Urothelium cell line (cell line): ENCODE measurements around the gene CAMK1D.

Experiments
- DNase-seq: peaks from one replicate; pipeline ENCODE4 v3.0.0; 2011; ENCODE audit warnings: low spot score, mixed read lengths
- FAIRE-seq: peaks from 2 replicates; lab custom pipeline; 2011; peaks lifted over from hg19 to GRCh38; lab: Jason Lieb, UNC

Gene CAMK1D

DNA sequence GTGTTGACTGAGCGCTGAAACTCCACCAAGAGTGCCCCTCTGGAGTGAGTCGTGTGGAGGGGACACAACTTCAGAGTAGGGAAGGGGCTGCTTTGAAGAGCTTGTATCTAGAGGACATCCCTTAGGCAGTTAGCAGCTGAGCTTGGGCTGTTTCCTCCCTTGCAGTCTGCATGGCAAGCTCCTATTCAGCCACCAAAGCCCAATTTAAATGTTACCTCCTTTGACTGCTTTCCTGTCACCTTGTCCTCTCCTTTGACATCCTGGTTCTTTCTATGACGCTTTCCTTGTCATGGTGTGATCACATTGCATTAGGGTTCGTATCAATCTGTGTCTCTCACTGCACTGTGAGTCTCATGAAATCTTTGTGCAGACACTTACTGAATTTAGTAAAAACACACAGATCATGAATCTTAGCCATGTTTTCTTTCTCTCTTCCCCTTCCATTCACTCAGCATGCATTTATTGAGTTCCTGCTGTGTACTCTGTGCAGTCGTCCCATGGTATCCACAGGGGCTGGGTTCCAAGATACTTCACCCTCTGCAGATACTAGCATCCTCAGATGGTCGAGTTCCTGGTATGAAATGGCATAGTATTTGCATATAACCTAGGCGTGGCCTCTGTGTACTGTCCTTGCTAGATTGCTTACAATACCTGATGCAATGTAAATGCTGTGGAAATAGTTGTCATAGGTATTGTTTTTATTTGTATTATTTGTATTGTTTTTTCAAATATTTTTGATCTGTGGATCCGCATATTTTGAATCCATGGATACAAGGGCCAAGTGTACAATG, 423.6 kb downstream of the CAMK1D start:
- FAIRE-seq (no peak), DNase-seq (no peak)

DNA sequence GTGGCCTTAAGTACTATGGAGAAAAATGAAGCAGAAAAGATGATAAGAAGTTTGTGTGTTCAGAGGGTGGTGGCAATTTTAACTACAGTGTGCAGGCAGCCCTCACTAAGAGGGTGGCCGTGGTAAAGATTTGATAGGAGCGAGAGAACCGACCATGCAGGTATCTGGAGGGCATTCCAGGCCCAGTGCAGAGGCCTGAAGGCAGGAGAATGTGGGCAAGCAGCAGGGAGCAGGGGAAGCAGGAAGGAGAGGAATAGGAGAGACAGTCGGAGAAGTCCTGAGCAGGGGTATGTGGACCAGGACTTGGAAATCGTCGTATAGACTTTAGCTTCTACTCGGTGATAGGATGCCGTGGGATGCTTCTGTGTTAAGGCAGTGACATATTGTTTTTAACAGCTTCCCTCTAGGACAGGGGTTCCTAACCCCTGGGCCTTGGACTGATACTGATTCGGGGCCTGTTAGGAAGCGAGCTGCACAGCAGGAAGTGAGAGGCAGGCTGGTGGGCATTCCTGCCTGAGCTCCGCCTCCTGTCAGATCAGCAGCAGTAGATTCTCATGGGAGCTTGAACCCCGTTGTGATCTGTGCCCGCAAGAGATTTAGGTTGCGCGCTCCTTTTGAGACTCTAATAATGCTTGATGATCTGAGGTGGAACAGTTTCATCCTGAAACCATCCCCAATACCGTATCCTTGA, 425.0 kb downstream of the CAMK1D start:
- DNase-seq (no peak), FAIRE-seq (no peak)

DNA sequence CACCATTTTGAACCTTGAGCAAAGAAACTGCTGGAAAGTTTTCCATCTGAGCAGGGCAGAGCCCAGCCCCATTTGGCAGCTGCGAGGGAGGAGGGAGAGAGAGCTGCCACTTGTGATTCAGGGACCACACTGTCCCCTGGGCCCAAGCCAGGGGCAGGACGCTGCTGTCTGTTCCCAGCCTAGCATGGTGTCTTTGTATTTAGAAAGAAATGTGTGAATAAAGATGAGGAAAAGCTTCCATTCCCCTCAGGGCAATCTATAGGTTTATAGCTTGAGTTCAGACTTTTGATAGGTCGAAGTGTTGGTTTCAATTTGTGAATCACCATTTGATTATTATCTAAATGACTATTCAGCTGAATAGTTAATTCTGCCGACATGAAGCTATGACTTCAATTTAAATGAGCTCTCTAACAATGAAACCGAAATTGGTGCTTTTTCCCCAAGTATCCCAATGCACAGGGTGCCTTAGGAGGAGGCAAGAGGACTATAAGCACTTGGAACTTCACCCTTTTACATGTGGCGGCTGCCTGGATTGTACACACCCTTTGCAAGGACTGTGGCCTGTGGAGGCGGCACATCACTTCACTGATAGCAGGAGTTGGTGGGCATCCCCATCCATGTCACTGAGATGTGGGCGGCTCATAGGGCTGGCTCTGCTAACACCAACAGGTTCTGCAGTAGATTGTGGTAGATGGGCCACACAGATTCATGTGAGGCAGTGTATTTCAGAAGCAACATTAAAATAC, 428.7 kb downstream of the CAMK1D start:
- DNase-seq: no peak
- no peak for FAIRE-seq

DNA sequence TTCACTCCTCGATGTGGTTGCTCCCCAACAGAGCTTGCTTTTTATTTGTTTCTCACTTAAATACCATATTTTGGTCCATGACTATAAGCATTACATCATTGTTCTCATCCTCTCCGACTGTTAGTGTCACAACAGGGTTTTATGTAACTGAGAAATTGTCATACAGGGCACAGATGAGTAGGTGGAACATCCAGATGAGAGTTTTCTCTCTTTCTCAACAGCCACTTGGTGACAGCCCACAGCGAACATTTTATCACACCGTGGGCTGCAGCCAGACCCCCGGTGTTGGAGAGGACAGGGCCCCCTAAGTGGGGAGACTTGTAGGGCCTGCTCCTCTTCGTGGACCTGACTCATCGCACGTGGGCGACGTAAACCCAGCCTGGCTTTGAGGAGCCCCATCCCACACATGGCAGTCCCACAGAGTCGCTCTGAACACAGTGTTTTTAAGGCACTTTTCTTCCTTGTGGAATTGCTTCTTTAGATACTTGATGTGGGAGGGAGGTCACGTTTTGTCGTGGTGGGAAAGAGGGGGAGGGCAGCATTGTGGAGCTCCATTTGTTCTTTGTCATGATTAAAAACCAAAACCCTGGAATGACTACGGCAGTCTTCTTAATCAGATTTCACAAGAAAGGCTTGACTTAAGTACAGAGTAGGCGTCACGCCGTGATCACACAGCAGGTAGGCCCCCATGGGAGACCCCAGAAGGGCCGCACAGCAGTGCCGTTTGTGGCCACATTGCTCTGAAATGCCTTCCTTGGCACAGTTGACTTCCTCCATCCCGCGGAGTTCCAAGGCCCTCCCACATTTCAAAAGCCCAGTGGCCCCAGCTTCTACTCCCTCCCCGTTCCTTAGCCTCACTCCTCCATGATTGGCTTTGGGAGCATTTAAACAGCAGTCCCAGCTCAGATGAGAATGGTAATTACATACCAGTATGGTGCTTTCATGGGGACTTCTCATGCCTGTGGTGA, 431.6 kb downstream of the CAMK1D start:
- FAIRE-seq (no peak), DNase-seq (no peak)

DNA sequence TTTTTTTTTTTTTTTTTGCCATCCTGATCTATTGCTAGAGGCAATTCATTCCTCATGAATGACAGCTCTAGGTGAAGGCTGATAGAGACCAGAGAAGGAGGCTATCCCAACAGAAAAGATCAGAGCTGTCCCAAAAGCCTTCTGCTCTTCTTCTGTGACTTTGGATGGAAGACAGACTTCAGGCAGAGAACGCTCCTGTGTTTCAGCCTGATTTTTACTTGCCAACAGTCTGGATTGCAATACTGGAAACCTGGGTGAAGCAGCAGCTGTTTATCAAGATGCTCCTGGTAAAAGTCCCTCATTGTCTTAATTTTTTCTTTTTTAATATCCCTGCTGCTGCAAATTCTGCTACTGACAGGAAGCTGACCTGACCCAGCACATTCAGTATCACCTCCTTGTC, 432.6 kb downstream of the CAMK1D start:
- no peak for FAIRE-seq

DNA sequence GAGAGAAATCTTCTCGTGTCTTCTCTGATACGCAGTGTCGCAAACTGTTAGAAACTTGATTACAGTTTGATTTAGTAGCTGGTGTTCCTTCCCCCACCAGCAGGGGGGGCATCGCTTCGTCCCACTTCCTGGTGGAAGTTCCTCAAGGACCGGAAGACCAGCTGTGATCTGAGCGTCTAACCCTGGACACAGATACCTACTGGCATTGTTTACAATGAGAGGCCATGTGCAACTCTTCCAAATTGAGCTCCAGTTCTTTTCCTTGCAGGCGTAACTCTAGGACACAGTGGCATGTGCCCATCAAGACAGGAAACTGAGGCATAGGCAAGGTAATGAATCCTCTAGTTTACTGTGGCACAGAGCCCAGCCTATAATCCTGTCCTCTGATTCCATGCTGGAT, 433.2 kb downstream of the CAMK1D start:
- peak; percentile 58 for DNase-seq
- peak; percentile 23 for FAIRE-seq

More for the DNA sequence above, 432.6 kb downstream of the CAMK1D start:
- no peak for DNase-seq

DNA sequence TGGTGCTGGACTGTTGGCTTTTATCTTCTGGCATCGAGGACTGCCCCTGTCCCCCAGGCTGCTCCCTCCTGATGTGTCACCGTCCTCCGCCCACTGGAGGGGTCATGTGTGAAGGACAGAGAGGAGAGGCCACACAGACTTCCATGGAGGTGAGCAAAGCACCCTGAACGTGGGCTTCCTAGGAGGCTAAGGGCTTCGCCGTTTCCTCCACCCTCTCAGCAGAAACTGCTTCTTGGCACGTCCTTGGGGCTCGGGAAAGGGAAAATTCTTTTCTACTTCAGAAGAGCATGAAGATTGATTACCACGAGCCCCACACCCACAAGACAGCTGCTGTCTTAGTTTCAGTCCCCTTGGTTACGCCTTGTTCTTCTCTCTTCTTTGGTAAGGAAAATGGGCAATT, 433.9 kb downstream of the CAMK1D start:
- DNase-seq (no peak), FAIRE-seq (no peak)

DNA sequence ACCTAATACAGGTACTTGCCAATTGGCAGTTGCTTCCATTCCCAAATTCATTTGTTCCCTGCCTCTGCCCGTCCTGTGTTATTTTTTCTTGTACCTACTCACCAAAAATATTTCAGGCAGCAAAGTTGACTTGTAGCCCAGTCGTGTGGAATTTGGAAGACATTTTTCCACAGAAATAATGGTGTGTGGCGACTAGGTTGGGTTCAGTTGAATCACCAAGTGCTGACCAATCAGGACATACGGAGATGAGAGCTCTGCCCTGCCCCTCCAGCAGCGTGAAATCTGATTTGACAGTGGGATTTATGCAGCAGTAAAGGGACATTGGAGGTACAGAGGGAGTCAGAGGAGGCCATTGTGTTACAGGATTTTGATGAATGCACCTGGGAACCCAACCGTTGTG, 435.3 kb downstream of the CAMK1D start:
- FAIRE-seq: no peak
- no peak for DNase-seq

DNA sequence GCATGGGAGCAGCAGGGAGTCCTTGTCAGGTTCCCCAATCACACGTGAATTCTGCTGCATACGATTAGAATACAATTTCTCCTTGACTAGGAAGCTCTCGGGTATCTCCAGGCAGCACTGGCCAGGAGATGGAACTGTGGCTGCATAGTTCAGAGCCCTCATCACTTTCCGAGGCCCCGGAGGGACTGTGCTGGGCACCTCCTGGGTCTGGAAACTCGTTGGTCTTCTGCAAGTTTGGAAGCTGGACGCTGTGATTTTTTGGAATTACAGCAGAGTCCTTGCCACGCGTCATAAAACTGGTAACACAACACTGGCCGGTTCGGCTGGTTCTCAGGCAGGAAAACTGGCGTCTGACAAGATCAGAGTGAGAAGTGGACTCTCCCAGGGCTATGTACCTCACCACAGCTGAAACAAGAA, 436.1 kb downstream of the CAMK1D start:
- FAIRE-seq: no peak
- no peak for DNase-seq

DNA sequence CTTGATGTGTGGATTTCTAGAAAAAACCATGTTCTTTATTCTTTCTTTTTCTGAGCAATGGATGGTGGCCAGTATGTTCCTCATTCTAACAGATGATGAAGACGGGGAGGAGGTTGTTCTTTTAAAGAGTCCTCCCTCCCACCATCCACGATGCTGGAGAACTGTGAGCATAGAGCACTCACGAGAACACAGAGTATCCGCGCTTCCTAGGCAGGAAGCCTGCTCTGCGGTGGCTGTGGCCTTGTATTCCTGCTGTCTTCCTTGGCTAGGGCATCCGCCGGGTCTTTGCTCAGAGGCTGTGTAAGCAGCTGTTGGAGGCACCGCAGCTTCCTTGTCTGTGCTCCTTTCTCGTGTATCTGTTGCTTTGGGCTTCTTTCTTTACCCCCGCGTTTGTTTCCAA, 437.9 kb downstream of the CAMK1D start:
- no peak for DNase-seq
- no peak for FAIRE-seq

DNA sequence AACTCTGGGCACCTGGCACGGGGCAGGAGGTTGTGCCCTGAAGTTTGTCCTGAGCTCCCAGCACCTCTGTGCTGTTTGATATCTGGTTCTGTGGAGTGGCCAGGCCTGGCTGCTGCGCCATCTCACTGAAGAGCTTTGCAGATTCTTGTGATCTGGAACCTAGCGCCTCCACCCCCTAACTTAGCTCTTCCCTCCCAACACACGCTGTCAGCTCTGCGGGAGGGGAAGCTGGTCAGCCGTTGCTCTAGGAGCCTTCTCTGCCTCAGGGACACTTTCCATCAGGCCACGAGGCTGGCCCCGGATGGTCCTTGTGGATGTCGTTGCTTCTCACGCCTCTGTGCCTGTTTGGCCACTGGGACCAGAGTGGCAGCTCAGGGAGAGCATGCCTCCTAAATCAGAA, 438.9 kb downstream of the CAMK1D start:
- DNase-seq (no peak), FAIRE-seq (no peak)

DNA sequence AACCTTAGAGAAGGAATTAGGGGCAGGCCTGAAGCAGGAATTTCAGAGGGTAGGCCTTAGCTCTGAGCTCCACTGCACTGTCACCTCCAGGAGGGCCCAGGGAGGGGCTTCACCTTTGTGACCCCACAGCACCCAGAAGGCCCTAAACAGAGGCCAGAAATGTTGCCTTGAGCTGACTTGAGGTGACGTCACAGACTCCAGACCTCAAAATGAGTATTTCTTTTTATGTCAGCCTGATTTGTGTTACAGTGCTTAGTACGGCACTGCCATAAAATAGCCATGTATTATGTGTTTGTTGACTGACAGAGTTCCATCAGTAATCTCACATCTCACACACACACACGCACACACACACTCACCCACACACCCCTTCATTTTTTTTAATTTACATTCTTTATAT, 440.9 kb downstream of the CAMK1D start:
- FAIRE-seq: no peak

DNA sequence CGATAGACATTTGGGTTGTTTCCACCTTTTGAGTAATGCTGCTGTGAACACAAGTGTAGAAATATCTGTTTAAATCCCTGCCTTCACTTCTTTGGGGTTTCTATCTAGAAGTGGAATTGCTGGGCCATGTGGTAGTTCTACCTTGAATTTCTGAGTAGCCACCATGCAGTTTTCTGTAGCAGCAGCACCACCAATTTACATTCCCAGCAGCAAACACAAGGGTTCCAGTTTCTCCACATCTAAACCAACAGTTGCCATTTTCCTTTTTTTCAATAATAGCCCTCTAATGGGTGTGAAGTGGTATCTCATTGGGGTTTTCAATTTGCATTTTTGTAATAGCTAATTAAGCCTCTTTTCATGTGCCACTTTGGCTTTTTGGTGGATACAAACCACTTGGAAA, 442.4 kb downstream of the CAMK1D start:
- FAIRE-seq: no peak

More for the DNA sequence above, 440.9 kb downstream of the CAMK1D start:
- no peak for DNase-seq

DNA sequence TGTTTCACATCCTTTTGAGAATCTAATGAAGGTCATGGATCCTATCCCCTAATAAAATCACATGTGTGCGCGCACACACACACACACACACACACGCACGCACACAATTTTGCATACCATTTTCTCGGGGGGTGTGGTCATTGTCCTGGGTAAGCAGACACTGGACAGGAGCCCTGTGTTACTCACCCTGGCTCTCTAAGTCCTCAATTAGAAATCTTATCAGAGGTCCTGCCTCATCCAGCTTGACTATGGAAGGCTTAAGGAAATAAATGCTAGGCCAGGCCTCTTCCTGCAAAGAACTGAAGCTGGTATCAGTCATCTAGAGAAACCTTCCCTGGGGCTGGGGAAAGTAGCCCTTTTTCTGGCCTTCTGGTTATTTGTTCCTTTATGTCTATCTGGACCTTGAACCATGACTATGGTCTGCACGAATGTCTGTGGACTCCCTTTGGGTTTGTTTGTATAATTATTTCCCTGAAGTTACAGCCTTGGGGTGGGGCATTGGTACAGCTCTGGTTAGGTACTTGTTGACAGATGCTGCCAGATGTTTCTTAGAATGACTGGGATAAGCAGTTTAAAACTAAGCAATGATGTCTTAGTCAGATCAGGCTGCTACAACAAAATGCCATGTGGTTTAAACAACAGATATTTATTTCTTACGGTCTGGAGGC, 443.7 kb downstream of the CAMK1D start:
- no peak for DNase-seq
- no peak for FAIRE-seq

More for the DNA sequence above, 442.4 kb downstream of the CAMK1D start:
- no peak for DNase-seq

DNA sequence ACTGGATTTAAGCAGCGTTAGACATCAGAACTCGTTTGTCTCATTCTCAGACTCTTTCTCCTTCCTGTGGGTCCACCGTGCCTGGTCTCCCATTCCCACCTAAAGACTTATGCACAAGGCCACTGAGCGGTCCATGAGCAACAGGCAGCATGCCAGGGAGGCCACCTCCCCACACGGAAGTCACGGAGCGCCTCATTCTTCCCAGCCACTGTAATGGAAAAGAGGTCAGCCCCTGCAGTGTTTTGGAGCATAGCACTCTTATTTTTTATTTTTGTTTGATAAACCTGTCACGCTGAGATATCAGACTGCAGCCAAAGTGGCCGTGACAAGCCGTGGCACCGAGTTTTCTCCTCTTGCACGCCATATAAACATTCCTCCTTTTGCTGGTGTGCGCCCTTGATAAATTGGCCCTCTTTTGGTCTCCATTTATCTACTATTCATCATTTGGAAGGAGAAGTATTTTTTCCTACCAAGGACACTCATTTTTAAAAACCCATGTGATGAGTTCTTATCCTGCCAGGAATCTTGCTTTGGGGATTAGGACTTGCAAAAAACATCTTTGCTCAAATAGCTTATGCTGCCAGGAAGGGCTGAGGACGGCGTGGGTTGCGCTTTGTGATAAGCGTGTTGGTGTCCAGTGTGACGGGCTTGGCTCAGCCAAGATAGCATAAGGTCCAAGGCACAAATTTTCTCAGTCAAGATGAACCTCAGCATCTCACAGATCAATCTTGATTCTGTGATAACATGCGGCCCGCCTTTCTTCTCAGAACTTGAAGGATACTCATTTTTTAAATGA, 446.2 kb downstream of the CAMK1D start:
- DNase-seq (no peak), FAIRE-seq (no peak)

DNA sequence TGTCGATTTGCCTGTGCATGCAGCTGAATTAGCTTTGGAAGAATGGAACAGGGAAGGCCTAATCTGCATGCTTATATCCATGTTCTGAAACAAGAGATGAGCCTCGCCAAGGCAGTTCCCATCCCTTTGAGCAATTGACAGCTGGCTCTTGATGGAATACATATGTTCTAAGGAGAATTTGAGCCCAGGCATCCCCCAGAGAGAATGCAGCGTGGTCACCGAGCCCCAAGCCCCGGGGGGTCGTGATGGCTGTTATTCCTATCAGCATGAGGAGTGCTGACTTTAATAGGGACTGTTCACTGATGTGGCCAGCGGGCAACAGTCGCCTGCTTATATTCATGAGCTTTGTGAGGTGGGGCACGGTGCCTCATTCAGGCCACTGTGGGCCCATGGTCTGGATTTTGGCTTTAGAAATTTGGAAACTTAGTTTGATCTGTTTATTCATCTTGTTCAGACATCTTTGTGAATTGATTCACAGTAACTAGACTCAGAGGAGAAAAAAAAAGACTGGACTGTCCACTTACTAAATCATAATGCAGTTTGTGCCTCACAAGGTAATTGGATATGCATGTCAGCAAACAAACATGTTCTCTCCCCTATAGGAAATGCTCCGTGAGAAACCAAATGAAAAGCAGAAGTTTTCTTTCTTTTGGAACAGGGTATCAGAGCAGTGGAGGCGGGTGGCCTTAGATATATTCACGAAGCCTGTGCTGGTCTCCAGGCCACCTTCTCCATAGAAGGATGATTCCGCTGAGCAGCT, 447.2 kb downstream of the CAMK1D start:
- FAIRE-seq (no peak), DNase-seq (no peak)

DNA sequence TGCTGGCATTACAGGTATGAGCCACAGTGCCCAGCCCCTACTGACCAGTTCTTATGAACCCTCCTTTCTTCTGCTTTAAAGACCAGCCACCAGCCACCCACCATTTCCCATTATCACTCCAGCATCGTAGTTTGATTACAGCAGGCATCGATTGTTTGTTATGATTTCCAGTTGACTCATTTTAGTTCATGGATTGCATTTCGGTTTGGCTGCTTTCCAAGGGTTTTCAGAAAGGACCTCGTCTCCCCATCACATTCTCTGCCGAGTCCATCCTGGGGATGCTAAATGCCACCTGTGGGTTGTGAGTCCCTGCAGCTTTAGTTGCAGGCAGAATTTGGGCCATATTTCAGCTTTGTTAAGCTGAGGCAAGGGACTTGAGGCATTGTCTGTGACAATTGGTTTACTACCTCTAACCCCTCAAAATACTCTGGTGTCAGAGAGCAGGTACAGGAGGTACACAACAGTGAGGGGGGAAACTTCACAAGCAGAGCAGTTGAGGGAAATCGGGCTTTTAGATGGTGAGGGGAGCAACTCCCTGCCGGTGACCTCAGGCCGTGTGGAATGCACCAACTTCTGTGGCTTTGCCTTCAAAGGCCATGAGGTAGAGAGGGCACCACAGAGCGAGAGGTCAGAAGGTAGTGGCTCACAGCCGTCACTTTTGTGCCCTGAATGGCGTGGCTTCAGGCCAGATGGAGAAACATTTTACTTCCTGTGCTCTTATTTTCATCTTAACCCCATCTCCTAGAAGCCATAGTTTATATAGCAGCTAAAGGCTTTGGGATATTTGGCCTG, 448.3 kb downstream of the CAMK1D start:
- peak; percentile 72 for DNase-seq

DNA sequence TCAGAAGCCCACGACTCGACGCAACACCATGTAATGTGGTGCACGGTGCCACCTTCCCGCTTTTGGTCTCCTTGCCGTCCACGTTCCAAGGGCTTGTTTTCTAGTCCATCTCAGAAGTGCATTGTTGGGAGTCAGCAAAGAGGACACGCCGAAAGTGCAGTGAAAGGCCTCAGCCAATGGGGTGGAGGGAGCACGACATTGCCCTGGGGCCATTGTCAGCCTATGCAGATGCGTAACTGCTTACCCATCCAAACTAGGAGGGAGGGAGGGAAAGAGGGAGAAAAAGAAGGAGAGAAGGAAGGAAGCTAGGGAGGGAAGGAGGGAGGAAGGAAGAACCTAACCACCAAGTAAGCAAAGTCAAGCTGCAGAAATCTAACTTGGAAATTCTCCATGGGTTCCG, 449.8 kb downstream of the CAMK1D start:
- peak; percentile 67 for FAIRE-seq
- no peak for DNase-seq

More for the DNA sequence above, 448.3 kb downstream of the CAMK1D start:
- peak; percentile 13 for FAIRE-seq
